HepG2 (cell line): ENCODE data around the gene INA. TPM values are rescaled to one million over a fixed set of nuclear protein-coding genes. Genes with fewer than 3 reads are reported as not detected.

Experiments
- ATAC-seq: fragments of 200-7000 bp; cut with Tn5 transposase; 3 replicates; pipeline ENCODE4 v1.9.1; 2020; ENCODE audit warnings: mild to moderate bottlenecking, moderate library complexity
- BruUV-seq: library from RNA; stranded (reverse); fragments of 400-500 nt; replicated peaks from 2 replicates; lab custom pipeline; 2021; lab: Mats Ljungman, UMichigan
- CTCF ChIA-PET: fragments of 300-600 bp; formaldehyde crosslinking; extraction: SDS; loops from one replicate; lab custom pipeline; 2021; ENCODE audit warnings: low total read pairs, inconsistent platforms, low intra/inter-chr PET ratio; lab: Yijun Ruan, JAX
- POLR2A ChIA-PET: fragments of 350-600 bp; sonication (Branson Sonifier 250); formaldehyde crosslinking; loops from one replicate; lab custom pipeline; 2020; ENCODE audit warnings: antibody characterized with exemption, inconsistent platforms; lab: Yijun Ruan, JAX
- DNase-seq: peaks from one replicate; pipeline ENCODE4 v3.0.0-alpha.2; 2015; ENCODE audit warnings: low spot score
- FAIRE-seq: peaks from 3 replicates; lab custom pipeline; 2011; peaks lifted over from hg19 to GRCh38; lab: Jason Lieb, UNC
- H2AFZ ChIP-seq: one replicate; pipeline ENCODE4 v1.6.1; 2011; ENCODE audit warnings: low read length, inconsistent platforms
- H3K27ac ChIP-seq: fragments of 300-600 bp; 3 replicates; pipeline ENCODE4 v1.8.0; 2011; ENCODE audit warnings: mixed run types, mild to moderate bottlenecking, mixed read lengths, low read length, inconsistent platforms; ENCODE audit not compliant: insufficient read depth; ENCODE audit errors: extremely low read length
- H3K27me3 ChIP-seq, 2 experiments: fragments of 200-600 bp in 1 of 2; 2 replicates in 1 of 2; 3 replicates in 1 of 2; pipeline versions ENCODE4 v1.6.0 to v1.8.0; 2011; ENCODE audit warnings: low read length in 2 of 2, mild to moderate bottlenecking in 2 of 2, moderate library complexity in 2 of 2, inconsistent platforms in 1 of 2; ENCODE audit not compliant: insufficient read depth in 2 of 2, control insufficient read depth in 1 of 2
- H3K36me3 ChIP-seq, 2 experiments: fragments of 200-600 bp in 1 of 2; replicated peaks in 1 of 2; 2 replicates in 1 of 2; 3 replicates in 1 of 2; pipeline versions ENCODE4 v1.5.1 to v1.8.0; 2011; ENCODE audit warnings: low read length in 2 of 2, inconsistent platforms in 1 of 2; ENCODE audit not compliant: insufficient read depth in 2 of 2, control insufficient read depth in 1 of 2
- H3K4me1 ChIP-seq: 2 replicates; pipeline ENCODE4 v1.5.1; 2012; ENCODE audit warnings: low read length, inconsistent platforms; ENCODE audit not compliant: insufficient read depth
- H3K4me2 ChIP-seq: 2 replicates; pipeline ENCODE4 v1.6.0; 2011; ENCODE audit warnings: low read depth, low read length, inconsistent platforms
- H3K4me3 ChIP-seq, 3 experiments: fragments of 200-600 bp in 1 of 3; sonication (generic), shearing (Covaris generic) in 1 of 3; replicated peaks in 1 of 3; 2 replicates each; pipeline ENCODE4 v1.5.1; 2011 to 2016; ENCODE audit warnings: low read length in 3 of 3, inconsistent platforms in 2 of 3, low read depth in 2 of 3, mild to moderate bottlenecking in 2 of 3, control low read depth in 1 of 3, mixed read lengths in 1 of 3; ENCODE audit not compliant: insufficient read depth in 1 of 3
- H3K79me2 ChIP-seq: one replicate; pipeline ENCODE4 v1.6.1; 2011; ENCODE audit warnings: low read length, inconsistent platforms; ENCODE audit not compliant: insufficient read depth
- H3K9ac ChIP-seq: 2 replicates; pipeline ENCODE4 v1.6.0; 2011; ENCODE audit warnings: mild to moderate bottlenecking, low read depth, low read length, inconsistent platforms; ENCODE audit not compliant: insufficient read depth
- H3K9me3 ChIP-seq: 2 replicates; pipeline ENCODE4 v1.5.1; 2012; ENCODE audit warnings: mild to moderate bottlenecking, low read length
- H4K20me1 ChIP-seq: 2 replicates; pipeline ENCODE4 v1.6.0; 2011; ENCODE audit warnings: inconsistent platforms, mild to moderate bottlenecking, low read length, moderate library complexity; ENCODE audit not compliant: insufficient read depth
- CENPT ChIP-seq: sonication (generic); formaldehyde crosslinking; IDR thresholded peaks from 2 replicates; pipeline ENCODE4 v1.8.0; 2022; ENCODE audit warnings: low read depth, mild to moderate bottlenecking, moderate library complexity, missing genetic modification reagents
- GTF2F1 ChIP-seq: fragments of 150-350 bp; IDR thresholded peaks from 2 replicates; pipeline ENCODE4 v1.6.1; 2014; ENCODE audit warnings: low read length
- KDM1A ChIP-seq: IDR thresholded peaks from 2 replicates; pipeline ENCODE4 v1.6.1; 2016; ENCODE audit warnings: missing compliant biosample characterization
- POLR2G ChIP-seq: fragments of 200-400 bp; formaldehyde crosslinking; IDR thresholded peaks from 2 replicates; pipeline ENCODE4 v1.6.1; 2018; ENCODE audit warnings: mild to moderate bottlenecking, low read depth, low read length, moderate library complexity
- ZNF761 ChIP-seq: sonication (generic); formaldehyde crosslinking; conservative IDR thresholded peaks from 2 replicates; pipeline ENCODE4 v1.4.0; 2020; ENCODE audit warnings: mild to moderate bottlenecking, missing genetic modification reagents
- ZNF773 ChIP-seq: sonication (generic); formaldehyde crosslinking; IDR thresholded peaks from 2 replicates; pipeline ENCODE4 v1.4.0; 2020; ENCODE audit warnings: missing genetic modification reagents, borderline replicate concordance
- ZNF777 ChIP-seq: sonication (generic); formaldehyde crosslinking; IDR thresholded peaks from 2 replicates; pipeline ENCODE4 v1.4.0; 2020; ENCODE audit warnings: missing genetic modification reagents
- WGBS: methylation state at CpG from one replicate; pipeline ENCODE4 v1.1.6; 2017; ENCODE audit warnings: low lambda C conversion rate; 5-methylcytosine and 5-hydroxymethylcytosine counted together
- in situ Hi-C: cut with HindIII; loops from 2 replicates; pipeline ENCODE4 v1.10.0; 2017; ENCODE audit warnings: low pct_unique_long_range_greater_than_20kb; ENCODE audit not compliant: extremely low pct_ligation_motif_present
- intact Hi-C: fragments of 100-400 bp; cut with micrococcal nuclease; formaldehyde crosslinking; loops from one replicate; pipeline ENCODE4 v1.10.0; 2022; ENCODE audit not compliant: unreplicated experiment
- polyA plus RNA-seq, 8 experiments: library from polyadenylated mRNA; depleted of rRNA in 3 of 8; stranded (reverse) in 7 of 8; unstranded in 1 of 8; fragments of >200 nt; fragmentation: Illumina TruSeq in 4 of 8; extraction: Trizol in 4 of 8; gene quantifications; 2 replicates each; pipeline versions ENCODE4 v1.2.1 to v1.2.3, GENCODE V29; 2011 to 2016; ENCODE audit warnings: low read depth in 4 of 8, missing spikeins in 1 of 8, mixed read lengths in 1 of 8; ENCODE audit not compliant: insufficient read depth in 1 of 8
- total RNA-seq, 5 experiments: library from RNA; depleted of rRNA; stranded (reverse); fragments of >200 nt; fragmentation: Illumina TruSeq; extraction: Trizol; gene quantifications; 2 replicates each; pipeline ENCODE4 v1.2.3, GENCODE V29; 2016; ENCODE audit warnings: low read depth in 1 of 5
- TF ChIP-seq, protein P1 (sequence below): sonication (generic); formaldehyde crosslinking; IDR thresholded peaks from 2 replicates; pipeline ENCODE4 v1.9.0; 2021; ENCODE audit warnings: missing genetic modification reagents, mild to moderate bottlenecking, borderline replicate concordance
- TF ChIP-seq, protein P2 (sequence below): IDR thresholded peaks from 2 replicates; pipeline ENCODE4 v1.6.1; 2016; ENCODE audit warnings: mild to moderate bottlenecking, missing biosample characterization, missing genetic modification reagents
- TF ChIP-seq, protein P3 (sequence below): sonication (generic); formaldehyde crosslinking; IDR thresholded peaks from 2 replicates; pipeline ENCODE4 v1.4.0; 2020; ENCODE audit warnings: missing genetic modification reagents, borderline replicate concordance
- TF ChIP-seq, protein P4 (sequence below): sonication (generic); formaldehyde crosslinking; IDR thresholded peaks from 2 replicates; pipeline ENCODE4 v1.9.0; 2021; ENCODE audit warnings: missing genetic modification reagents, mild to moderate bottlenecking, borderline replicate concordance

The INA gene
- total and polyA plus RNA-seq, 2 of the 13 experiments (the other 11 are each of a cell fraction or from before 2014, with no cell fraction given): 0.04 to 0.13 TPM

DNA sequence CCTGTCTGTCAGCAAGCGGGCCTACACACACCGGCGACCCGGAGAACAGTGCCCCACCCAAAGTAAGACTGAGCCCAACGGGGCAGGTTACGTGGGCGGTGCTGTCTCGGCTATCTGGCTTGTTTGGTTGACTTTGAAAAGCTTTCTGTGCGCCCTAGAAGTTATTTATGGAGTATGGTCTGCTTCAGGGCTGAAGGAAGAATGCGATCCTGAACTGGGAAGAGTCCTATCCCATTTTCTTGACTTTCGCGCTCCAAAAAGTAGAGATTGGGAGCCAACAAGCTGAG, 1.5 kb downstream of the INA start:
- intact Hi-C loops: no loop called here
- no peak overlapping the region for H3K9ac ChIP-seq
- no peaks in the 10 kb centered on the region for H3K79me2 ChIP-seq
- no peak overlapping the region for H3K4me3 ChIP-seq
- H3K9me3 ChIP-seq: no peaks in the 10 kb centered on the region
- ChIA-PET CTCF (no interaction called here), POLR2A (no interaction called here)
- ATAC-seq (no peak), FAIRE-seq (no peak), DNase-seq (no peak)
- H3K4me1 ChIP-seq: peaks cover 14% of the 10 kb centered on the region; the same call in 1 of the 2 replicates
- H4K20me1 ChIP-seq: 0 out of 2 replicates have a peak, but pooled peaks cover 3% of the 10 kb centered on the region
- H3K27ac ChIP-seq: no peak overlapping the region
- in situ Hi-C loops: no loop called here
- 55% methylated on average over 5 of the region's 12 CpGs for WGBS
- H3K27me3 ChIP-seq: peaks cover 10 to 40% of the 10 kb centered on the region in 2 experiments; a peak in 4 of 5 replicates
- no TSS peak for BruUV-seq
- H3K36me3 ChIP-seq: no peaks in the 10 kb centered on the region
- H2AFZ ChIP-seq: no peak overlapping the region
- no peak overlapping the region for H3K4me2 ChIP-seq
- TF ChIP-seq, protein P1, sequence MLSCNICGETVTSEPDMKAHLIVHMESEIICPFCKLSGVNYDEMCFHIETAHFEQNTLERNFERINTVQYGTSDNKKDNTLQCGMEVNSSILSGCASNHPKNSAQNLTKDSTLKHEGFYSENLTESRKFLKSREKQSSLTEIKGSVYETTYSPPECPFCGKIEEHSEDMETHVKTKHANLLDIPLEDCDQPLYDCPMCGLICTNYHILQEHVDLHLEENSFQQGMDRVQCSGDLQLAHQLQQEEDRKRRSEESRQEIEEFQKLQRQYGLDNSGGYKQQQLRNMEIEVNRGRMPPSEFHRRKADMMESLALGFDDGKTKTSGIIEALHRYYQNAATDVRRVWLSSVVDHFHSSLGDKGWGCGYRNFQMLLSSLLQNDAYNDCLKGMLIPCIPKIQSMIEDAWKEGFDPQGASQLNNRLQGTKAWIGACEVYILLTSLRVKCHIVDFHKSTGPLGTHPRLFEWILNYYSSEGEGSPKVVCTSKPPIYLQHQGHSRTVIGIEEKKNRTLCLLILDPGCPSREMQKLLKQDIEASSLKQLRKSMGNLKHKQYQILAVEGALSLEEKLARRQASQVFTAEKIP (CRISPR knock-in tag): no peak
- TF ChIP-seq POLR2G: no peak
- TF ChIP-seq CENPT: no peak
- TF ChIP-seq ZNF761: no peak
- TF ChIP-seq GTF2F1: no peak
- TF ChIP-seq, protein P2, sequence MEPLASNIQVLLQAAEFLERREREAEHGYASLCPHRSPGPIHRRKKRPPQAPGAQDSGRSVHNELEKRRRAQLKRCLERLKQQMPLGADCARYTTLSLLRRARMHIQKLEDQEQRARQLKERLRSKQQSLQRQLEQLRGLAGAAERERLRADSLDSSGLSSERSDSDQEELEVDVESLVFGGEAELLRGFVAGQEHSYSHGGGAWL (CRISPR knock-in tag): no peak
- TF ChIP-seq ZNF777 (CRISPR knock-in tag): no peak
- TF ChIP-seq ZNF773 (CRISPR knock-in tag): no peak
- TF ChIP-seq KDM1A (CRISPR knock-in tag): no peak
- TF ChIP-seq, protein P3, sequence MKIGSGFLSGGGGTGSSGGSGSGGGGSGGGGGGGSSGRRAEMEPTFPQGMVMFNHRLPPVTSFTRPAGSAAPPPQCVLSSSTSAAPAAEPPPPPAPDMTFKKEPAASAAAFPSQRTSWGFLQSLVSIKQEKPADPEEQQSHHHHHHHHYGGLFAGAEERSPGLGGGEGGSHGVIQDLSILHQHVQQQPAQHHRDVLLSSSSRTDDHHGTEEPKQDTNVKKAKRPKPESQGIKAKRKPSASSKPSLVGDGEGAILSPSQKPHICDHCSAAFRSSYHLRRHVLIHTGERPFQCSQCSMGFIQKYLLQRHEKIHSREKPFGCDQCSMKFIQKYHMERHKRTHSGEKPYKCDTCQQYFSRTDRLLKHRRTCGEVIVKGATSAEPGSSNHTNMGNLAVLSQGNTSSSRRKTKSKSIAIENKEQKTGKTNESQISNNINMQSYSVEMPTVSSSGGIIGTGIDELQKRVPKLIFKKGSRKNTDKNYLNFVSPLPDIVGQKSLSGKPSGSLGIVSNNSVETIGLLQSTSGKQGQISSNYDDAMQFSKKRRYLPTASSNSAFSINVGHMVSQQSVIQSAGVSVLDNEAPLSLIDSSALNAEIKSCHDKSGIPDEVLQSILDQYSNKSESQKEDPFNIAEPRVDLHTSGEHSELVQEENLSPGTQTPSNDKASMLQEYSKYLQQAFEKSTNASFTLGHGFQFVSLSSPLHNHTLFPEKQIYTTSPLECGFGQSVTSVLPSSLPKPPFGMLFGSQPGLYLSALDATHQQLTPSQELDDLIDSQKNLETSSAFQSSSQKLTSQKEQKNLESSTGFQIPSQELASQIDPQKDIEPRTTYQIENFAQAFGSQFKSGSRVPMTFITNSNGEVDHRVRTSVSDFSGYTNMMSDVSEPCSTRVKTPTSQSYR (CRISPR knock-in tag): no peak
- TF ChIP-seq, protein P4, sequence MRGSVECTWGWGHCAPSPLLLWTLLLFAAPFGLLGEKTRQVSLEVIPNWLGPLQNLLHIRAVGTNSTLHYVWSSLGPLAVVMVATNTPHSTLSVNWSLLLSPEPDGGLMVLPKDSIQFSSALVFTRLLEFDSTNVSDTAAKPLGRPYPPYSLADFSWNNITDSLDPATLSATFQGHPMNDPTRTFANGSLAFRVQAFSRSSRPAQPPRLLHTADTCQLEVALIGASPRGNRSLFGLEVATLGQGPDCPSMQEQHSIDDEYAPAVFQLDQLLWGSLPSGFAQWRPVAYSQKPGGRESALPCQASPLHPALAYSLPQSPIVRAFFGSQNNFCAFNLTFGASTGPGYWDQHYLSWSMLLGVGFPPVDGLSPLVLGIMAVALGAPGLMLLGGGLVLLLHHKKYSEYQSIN (CRISPR knock-in tag): no peak
